ENCODE measurements around the gene MALAT1. TPM values are rescaled to one million over a fixed set of nuclear protein-coding genes. Genes with fewer than 3 reads are reported as not detected.
A peak's percentile ranks its signal among the peaks of the same experiment; 100 is the strongest.

Gene MALAT1
- total RNA-seq, 1 donor from 2014 or later = 16,538 TPM

- Mint-ChIP-seq H3K9me3 (ENCODE audit: unreplicated experiment) (no peaks in the 10 kb centered on the region), H3K4me1 (ENCODE audit: unreplicated experiment) (peaks cover 2% of the 10 kb centered on the region), H3K36me3 (ENCODE audit: unreplicated experiment) (peaks cover 13% of the 10 kb centered on the region), H3K27me3 (ENCODE audit: unreplicated experiment) (no peaks in the 10 kb centered on the region), H3K4me3 (ENCODE audit: unreplicated experiment) (no peak overlapping the region), H3K27ac (ENCODE audit: unreplicated experiment) (no peak overlapping the region)
- DNase-seq (ENCODE audit: extremely low spot score, unreplicated experiment) = no peak
- no peak for TF ChIP-seq CTCF (IDR thresholded peaks at IDR 0.05)
These were observed 36.3 kb downstream of the MALAT1 start for GRCh38 chr11:65535102-65535501.

GRCh38 chr11:65536412-65537295 lies 37.8 kb downstream of the MALAT1 start:
- H3K27me3 Mint-ChIP-seq (ENCODE audit: unreplicated experiment) = no peaks in the 10 kb centered on the region
- H3K9me3 Mint-ChIP-seq (ENCODE audit: unreplicated experiment) = no peaks in the 10 kb centered on the region
- peaks cover 12% of the 10 kb centered on the region for H3K4me1 Mint-ChIP-seq (ENCODE audit: unreplicated experiment)
- no peak for TF ChIP-seq CTCF (IDR thresholded peaks at IDR 0.05)
- DNase-seq (ENCODE audit: extremely low spot score, unreplicated experiment) = no peak
- peaks cover 6% of the 10 kb centered on the region for H3K36me3 Mint-ChIP-seq (ENCODE audit: unreplicated experiment)
- no peak overlapping the region for H3K27ac Mint-ChIP-seq (ENCODE audit: unreplicated experiment)
- H3K4me3 Mint-ChIP-seq (ENCODE audit: unreplicated experiment) = no peak overlapping the region

GRCh38 chr11:65537296-65537597 lies 38.4 kb downstream of the MALAT1 start:
- H3K9me3 Mint-ChIP-seq (ENCODE audit: unreplicated experiment) = no peaks in the 10 kb centered on the region
- H3K36me3 Mint-ChIP-seq (ENCODE audit: unreplicated experiment) = peaks cover 4% of the 10 kb centered on the region
- peak overlapping the region; percentile 54 for H3K27ac Mint-ChIP-seq (ENCODE audit: unreplicated experiment)
- H3K4me1 Mint-ChIP-seq (ENCODE audit: unreplicated experiment) = peaks cover 15% of the 10 kb centered on the region
- no peaks in the 10 kb centered on the region for H3K27me3 Mint-ChIP-seq (ENCODE audit: unreplicated experiment)
- no peak overlapping the region for H3K4me3 Mint-ChIP-seq (ENCODE audit: unreplicated experiment)
- no peak for DNase-seq (ENCODE audit: extremely low spot score, unreplicated experiment)
- TF ChIP-seq CTCF (IDR thresholded peaks at IDR 0.05) = no peak

GRCh38 chr11:65537620-65538231 lies 38.9 kb downstream of the MALAT1 start:
- H3K4me3 Mint-ChIP-seq (ENCODE audit: unreplicated experiment) = no peak overlapping the region

More at GRCh38 chr11:65537620-65538231, 38.9 kb downstream of the MALAT1 start:
- no peak for TF ChIP-seq CTCF (IDR thresholded peaks at IDR 0.05)
- Mint-ChIP-seq H3K36me3 (ENCODE audit: unreplicated experiment) (peaks cover 6% of the 10 kb centered on the region), H3K4me1 (ENCODE audit: unreplicated experiment) (peaks cover 15% of the 10 kb centered on the region), H3K27me3 (ENCODE audit: unreplicated experiment) (no peaks in the 10 kb centered on the region), H3K27ac (ENCODE audit: unreplicated experiment) (peak overlapping the region; percentile 54), H3K9me3 (ENCODE audit: unreplicated experiment) (no peaks in the 10 kb centered on the region)
- no peak for DNase-seq (ENCODE audit: extremely low spot score, unreplicated experiment)

All from osteocyte (in vitro differentiated cells).